ENCODE measurements around the gene CHRDL2.

Gene CHRDL2

DNA sequence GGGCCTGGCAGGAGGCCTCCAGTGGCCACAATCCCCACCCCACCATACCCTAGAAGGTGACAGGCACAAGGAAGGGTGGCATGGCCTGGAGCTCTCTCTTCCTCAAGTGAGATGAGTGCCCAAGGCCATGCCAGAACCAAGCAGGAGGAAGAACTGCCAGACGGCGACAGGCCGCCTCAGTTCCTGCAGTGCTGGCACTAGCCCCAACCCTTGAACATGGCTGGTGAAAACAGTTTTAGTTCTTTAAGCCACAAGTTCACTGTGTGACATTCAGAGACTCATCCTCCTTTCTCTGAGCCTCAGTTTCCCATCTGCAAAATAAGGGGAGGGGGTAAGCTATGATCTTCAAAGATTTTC is 9.8 kb downstream of the CHRDL2 start:
- TF ChIP-seq, protein P1, sequence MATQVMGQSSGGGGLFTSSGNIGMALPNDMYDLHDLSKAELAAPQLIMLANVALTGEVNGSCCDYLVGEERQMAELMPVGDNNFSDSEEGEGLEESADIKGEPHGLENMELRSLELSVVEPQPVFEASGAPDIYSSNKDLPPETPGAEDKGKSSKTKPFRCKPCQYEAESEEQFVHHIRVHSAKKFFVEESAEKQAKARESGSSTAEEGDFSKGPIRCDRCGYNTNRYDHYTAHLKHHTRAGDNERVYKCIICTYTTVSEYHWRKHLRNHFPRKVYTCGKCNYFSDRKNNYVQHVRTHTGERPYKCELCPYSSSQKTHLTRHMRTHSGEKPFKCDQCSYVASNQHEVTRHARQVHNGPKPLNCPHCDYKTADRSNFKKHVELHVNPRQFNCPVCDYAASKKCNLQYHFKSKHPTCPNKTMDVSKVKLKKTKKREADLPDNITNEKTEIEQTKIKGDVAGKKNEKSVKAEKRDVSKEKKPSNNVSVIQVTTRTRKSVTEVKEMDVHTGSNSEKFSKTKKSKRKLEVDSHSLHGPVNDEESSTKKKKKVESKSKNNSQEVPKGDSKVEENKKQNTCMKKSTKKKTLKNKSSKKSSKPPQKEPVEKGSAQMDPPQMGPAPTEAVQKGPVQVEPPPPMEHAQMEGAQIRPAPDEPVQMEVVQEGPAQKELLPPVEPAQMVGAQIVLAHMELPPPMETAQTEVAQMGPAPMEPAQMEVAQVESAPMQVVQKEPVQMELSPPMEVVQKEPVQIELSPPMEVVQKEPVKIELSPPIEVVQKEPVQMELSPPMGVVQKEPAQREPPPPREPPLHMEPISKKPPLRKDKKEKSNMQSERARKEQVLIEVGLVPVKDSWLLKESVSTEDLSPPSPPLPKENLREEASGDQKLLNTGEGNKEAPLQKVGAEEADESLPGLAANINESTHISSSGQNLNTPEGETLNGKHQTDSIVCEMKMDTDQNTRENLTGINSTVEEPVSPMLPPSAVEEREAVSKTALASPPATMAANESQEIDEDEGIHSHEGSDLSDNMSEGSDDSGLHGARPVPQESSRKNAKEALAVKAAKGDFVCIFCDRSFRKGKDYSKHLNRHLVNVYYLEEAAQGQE (IDR thresholded peaks at IDR 0.05; ENCODE audit: insufficient read depth in 1 of 2, low read depth in 2 of 2, low read length in 2 of 2): no peak
- TF ChIP-seq POLR2AphosphoS5 (IDR thresholded peaks at IDR 0.05; ENCODE audit: low read depth, low read length) (no peak), TAF1 (IDR thresholded peaks at IDR 0.05; ENCODE audit: borderline replicate concordance, insufficient read depth, low read length) (no peak), SIN3A (IDR thresholded peaks at IDR 0.05; ENCODE audit: borderline replicate concordance, insufficient read depth, low read length) (no peak), FOXP2 (optimal IDR thresholded peaks at IDR 0.05; ENCODE audit: borderline replicate concordance, extremely low read depth, extremely low read length, insufficient read depth) (no peak)

DNA sequence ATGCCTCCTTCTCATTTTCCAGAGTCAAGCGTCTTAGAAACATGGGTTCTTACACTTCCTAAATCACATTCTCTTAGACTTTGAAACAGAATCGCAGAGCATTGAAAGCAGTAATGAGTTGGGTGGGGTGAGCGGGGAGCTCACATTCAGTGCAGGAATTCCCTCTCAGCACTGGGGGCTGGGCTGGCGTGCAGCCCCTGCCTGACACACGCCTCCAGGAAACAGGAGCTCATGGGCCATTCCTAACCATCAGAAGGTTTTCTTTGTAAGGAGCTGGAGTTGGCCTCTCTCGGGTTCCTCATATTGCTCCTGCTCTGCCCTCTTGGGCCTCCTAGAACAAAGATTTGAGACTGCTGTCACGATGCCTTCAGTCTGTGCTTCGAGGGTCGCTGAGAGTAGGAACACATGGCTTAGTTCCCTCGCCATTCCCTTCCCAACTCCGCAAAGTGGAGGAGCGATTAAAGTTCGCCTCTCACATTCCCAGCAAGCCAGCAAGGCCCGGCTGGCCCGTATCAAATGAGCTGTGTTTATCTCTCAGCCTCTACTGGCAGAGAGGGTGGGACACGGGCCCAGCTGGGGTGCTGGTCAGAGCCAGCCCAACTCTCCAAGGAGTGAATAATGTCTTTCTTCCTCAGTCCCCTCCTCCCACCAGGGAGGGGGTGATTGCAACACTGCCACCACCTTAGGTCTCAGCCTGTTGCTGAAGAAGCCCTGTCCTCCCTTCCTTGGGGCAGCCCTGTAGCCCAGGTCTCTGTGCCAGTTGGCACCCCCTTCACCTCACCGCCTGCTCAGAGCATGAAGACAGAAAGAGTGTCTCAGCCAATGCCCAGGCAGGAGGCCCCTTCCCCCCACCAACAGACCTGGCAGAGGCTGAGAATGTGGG is 10.4 kb downstream of the CHRDL2 start:
- TF ChIP-seq FOXP2 (optimal IDR thresholded peaks at IDR 0.05; ENCODE audit: borderline replicate concordance, extremely low read depth, extremely low read length, insufficient read depth) (no peak), POLR2AphosphoS5 (IDR thresholded peaks at IDR 0.05; ENCODE audit: low read depth, low read length) (no peak), SIN3A (IDR thresholded peaks at IDR 0.05; ENCODE audit: borderline replicate concordance, insufficient read depth, low read length) (no peak), TAF1 (IDR thresholded peaks at IDR 0.05; ENCODE audit: borderline replicate concordance, insufficient read depth, low read length) (no peak)
- TF ChIP-seq, protein P1 (IDR thresholded peaks at IDR 0.05; ENCODE audit: insufficient read depth in 1 of 2, low read depth in 2 of 2, low read length in 2 of 2): no peak

DNA sequence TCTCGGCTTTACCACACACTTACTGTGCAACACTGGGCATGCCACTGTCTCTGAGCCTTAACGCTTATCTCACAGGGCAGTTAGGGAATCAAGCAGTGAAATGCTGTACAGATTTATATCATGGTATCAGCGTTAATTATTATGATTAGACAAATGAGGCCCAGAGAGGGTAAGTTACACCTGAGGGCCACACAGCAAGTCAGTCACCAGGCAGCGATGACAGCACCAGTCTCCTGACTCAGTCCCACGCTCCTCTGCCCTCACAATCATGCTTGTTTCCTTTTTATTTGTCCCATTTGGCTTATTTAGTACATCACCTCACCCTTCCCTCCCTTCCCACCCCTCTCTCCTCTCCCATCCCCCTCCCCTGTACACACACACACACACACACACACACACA is 12.2 kb downstream of the CHRDL2 start:
- no peak for TF ChIP-seq FOXP2 (optimal IDR thresholded peaks at IDR 0.05; ENCODE audit: borderline replicate concordance, extremely low read depth, extremely low read length, insufficient read depth)
- TF ChIP-seq, protein P1 (IDR thresholded peaks at IDR 0.05; ENCODE audit: insufficient read depth in 1 of 2, low read depth in 2 of 2, low read length in 2 of 2): no peak
- TF ChIP-seq SIN3A (IDR thresholded peaks at IDR 0.05; ENCODE audit: borderline replicate concordance, insufficient read depth, low read length): no peak
- TF ChIP-seq POLR2AphosphoS5 (IDR thresholded peaks at IDR 0.05; ENCODE audit: low read depth, low read length): no peak
- no peak for TF ChIP-seq TAF1 (IDR thresholded peaks at IDR 0.05; ENCODE audit: borderline replicate concordance, insufficient read depth, low read length)

DNA sequence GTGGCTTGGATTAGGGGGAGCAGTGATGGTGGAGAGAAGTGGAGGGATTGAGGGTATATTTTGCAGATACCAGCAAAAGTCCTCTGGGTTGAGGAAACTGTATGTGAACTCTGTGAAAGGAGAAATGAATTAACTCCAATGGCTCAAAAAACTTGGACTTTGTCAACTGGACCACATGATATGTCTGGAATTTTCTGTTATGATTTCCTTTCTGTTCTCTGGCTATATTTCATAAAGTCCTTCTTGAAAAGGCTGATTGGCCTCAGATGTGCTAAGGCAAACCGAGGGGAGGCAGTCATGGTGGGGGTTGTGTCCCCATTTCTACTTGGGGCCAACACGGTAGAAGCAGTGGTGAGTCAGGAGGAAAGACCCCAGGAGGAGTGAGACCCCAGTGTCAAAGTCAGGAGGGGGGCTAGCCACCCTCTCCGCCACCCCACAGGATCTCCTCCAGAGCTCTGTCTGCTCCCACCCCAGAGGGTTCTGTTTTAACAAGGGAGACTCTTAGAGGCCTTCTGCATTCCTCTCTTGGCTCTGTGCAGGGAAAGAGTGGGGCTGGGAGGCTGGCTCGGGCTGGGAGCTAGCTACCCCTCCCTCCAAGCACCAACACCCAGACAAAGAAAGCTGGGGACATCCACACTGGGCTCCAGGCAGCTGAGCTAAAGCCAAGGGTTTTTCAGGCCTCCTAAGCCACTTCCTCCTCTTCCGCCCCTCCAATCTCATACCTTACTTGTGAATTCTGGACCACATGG is 13.8 kb downstream of the CHRDL2 start:
- TF ChIP-seq TAF1 (IDR thresholded peaks at IDR 0.05; ENCODE audit: borderline replicate concordance, insufficient read depth, low read length): no peak
- no peak for TF ChIP-seq POLR2AphosphoS5 (IDR thresholded peaks at IDR 0.05; ENCODE audit: low read depth, low read length)
- TF ChIP-seq SIN3A (IDR thresholded peaks at IDR 0.05; ENCODE audit: borderline replicate concordance, insufficient read depth, low read length): no peak
- TF ChIP-seq, protein P1 (IDR thresholded peaks at IDR 0.05; ENCODE audit: insufficient read depth in 1 of 2, low read depth in 2 of 2, low read length in 2 of 2): no peak
- no peak for TF ChIP-seq FOXP2 (optimal IDR thresholded peaks at IDR 0.05; ENCODE audit: borderline replicate concordance, extremely low read depth, extremely low read length, insufficient read depth)

Data from PFSK-1 (cell line).